NCI-H1694 treated with DMSO at 0.1 percent for 48 hours (cell line): Measurements from ENCODE around the gene PRKD1.
"Not testable (repeated sequence)": the region's sequence is repeated elsewhere in the genome, so short reads cannot be mapped to it uniquely, and the experiment has no call there.

Experiments used
- DNase-seq: peaks from one replicate; lab custom pipeline; 2025; lab: John Stamatoyannopoulos, UW

The PRKD1 gene

DNA sequence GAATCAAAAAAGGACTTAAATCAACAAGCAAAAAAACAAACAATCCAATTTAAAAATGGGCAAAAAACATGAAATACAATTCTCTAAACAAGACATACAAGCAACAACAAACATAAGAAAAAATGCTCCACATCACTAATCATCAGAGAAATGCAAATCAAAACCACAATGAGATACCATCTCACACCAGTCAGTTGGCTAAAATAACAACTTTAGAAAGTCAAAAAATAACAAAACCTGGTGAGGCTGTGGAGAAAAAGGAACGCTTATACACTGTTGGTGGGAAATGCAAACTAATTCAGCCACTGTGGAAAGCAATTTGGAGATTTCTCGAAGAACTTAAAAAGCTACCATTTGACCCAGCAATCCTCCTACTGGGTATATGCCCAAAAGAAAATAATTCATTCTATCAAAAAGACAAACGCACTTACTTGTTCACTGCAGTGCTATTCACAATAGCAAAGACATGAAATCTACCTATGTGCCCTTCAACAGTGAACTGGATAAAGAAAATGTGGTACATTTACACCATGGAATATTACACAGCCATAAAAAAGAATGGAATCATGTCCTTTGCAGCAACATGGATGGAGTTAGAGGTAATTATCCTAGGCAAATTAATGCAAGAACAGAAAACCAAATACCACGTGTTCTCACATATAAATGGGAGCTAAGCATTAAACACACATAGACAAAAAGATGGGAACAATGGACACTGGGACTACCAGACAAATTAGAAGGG is 26.9 kb downstream of the PRKD1 start:
- no peak for DNase-seq

DNA sequence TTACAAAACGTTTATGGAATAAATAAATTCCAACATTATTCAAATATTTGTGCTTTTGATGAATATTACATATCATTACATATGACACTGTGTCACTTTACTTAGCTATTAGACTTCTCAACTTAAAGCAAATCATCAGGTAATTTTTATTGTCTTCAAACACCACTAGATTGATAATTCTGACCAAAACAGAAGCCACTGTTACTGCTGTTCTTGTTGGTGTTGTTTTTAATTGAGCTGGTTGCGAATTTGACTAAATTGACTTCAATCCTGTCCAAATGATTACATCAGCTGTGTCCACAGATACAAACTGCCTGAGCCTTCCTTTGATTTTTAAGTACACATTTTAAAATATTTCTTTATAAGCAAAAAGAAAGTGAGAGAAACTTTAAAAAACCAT is 29.2 kb downstream of the PRKD1 start:
- no peak for DNase-seq

DNA sequence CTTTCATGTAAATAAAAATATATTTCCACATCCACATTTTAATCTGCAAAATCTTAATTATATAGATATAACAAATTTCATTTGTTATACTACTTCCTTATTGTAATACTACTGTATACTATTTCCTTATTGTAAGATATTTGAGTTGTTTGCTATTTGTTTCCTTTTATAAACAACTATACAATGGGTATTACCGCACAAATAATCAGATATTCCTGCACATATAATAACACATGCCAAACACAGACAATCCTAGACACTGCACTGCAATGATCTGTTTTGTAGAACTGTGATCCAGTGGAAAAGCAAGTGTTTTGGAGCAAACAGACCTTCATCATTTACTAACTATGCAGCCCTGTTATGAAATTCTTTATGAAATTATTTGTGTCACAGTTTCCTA is 30.5 kb downstream of the PRKD1 start:
- DNase-seq, result no peak

DNA sequence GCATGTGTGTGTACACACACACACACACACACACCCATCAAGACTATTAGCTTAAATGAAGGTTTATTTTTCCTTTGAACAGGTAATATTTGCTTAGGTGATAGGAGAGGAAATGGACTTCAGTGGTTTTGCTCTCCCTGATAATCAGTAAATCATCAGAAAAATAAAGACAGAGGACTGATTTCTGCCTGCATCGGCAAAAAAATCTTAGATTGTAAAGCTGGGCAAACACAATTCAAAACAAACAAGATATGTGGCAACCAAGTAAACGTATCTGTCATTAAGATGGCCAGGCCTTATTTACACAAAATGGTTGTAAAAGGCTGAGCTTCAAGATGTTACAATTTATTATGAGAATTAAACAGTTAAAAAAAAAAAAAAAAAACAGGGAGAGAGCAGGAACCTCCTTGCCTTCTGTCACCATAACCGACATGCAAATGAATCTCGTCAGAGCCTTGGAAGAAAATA is 31.3 kb downstream of the PRKD1 start:
- peak; percentile 10 for DNase-seq

GRCh38 chr14:29895591-29896083 is 32.0 kb downstream of the PRKD1 start:
- no peak for DNase-seq

DNA sequence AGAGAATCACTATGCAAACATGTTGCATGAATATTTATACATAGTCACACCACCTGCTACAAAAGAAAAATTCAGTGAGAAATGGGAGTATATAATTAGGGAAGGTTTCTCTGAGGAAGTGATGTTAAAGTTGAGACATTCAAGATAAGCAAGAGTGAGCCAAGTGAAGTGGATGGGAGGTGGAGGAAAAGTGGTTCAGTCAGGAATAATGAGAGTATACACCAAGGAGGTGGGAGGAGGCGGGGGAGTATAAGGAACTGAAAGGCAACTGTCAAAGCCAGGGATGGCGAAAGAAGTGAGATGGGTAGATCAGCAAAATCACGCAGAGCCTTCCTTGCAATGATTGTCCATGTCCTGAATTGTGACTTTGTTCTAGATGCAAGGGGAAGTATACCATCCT is 33.7 kb downstream of the PRKD1 start:
- DNase-seq, result no peak

DNA sequence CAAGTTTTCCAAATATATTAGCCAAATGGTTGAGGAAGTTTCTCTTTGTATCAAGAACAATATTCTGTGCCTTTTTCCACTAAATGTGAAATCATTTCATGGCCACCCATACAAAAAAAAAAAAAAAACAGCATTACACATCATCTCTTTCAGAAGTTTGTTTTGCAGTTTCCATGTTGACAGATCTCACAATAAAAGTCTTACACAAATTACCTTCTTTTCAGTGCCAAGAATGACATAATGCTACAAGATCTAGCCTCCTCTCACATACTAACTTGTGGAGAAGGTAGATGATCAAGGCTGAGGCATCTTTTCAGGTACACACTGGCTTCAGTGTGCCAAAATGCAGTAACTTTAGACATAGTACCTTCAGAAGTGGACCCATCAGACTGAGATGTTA is 35.3 kb downstream of the PRKD1 start:
- no peak for DNase-seq

DNA sequence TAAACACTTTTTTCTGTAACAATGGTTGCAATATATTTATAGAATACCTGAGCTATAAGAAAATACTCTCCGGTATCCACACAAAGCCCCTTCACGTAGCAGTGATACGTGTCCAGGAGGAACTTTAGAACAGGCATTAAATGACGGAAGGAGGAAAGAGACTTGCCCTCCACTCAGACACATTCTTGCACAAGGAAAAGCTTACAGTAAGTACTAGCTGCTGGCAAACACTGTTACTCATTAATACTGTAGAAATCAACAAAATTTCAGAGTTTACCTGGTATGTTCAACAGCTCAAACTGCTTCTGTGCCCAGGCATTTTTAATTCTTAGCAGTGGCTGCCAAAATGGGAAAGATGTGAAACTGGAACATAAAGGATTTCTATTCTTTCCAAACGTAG is 41.7 kb downstream of the PRKD1 start:
- no peak for DNase-seq

DNA sequence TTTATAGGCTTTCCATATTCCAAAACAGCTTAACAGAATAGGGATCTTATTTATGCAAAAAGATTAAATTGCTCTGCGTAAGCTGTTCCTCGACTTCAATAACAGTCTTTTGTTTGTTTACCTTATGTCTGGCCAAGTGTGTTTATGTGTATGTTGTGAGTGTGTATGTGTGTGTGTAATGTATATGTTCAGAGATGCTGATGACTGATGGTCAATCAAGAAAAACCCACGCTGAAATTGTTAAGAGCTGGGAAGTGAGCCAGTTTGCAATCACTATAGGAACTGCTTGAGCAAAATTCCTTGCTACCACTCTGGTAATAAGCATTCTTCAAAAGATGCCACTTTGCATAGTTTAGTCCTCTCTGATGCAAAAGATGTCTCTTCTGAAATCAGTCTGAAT is 59.6 kb downstream of the PRKD1 start:
- no peak for DNase-seq

GRCh38 chr14:29865299-29865698 is 62.3 kb downstream of the PRKD1 start:
- DNase-seq, result peak; percentile 46

DNA sequence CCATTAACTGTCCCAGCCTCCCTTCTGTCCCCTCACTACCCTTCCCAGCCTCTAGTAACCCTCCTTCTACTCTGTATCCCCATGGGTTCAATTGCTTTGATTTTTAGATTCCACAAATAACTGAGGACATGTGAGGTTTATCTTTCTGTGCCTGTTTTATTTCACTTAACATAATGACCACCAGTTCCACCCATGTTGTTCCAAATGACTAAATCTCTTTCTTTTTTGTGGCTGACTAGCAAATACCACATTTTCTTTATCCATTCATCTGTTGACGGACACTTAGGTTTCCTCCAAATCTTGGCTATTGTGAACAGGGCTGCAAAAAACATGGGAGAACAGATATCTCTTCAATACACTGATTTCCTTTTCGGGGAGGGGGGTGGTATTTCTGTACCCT is 65.7 kb downstream of the PRKD1 start:
- no peak for DNase-seq

DNA sequence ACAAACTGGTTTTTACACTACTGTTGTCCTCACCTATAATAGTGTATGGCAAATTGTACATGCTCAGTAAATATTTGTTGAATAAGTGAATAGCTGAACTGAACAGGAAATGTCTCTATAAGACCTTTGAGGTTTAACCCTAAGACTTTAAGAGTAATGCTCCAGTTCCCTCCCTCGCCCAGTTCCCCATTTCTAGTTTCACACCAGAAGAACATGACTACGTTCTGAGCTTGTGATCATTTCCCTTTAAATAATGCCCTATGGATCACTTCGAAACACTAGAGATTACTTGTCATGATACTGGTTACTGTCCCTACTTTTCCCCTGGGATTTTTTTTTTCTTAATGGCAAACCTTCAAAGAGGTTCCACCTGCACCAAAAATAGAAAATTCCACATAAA is 69.3 kb downstream of the PRKD1 start:
- DNase-seq, result no peak

- no peak for DNase-seq
These were observed 70.1 kb downstream of the PRKD1 start for GRCh38 chr14:29857551-29857950.

- no peak for DNase-seq
These were observed 71.1 kb downstream of the PRKD1 start for GRCh38 chr14:29856516-29856915.

GRCh38 chr14:29853691-29854090 is 74.0 kb downstream of the PRKD1 start:
- not testable (repeated sequence) for DNase-seq

DNA sequence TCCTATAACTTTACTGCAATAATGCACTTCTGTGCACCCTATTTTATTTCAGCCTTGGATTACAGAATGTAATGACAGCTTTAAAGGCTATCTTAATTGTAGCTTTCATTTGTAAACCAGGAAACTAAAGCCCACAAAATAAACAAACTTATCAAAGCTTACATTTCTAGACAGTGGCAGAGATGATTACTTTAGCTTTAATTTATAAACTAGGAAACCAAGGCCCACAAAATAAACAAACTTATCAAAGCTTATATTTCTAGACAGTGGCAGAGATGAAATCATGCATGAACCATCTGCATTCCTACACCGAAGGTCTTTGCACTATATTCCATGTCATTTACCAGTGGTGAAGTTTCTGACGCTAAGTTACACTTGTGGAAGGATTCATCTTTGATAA is 74.4 kb downstream of the PRKD1 start:
- no peak for DNase-seq

DNA sequence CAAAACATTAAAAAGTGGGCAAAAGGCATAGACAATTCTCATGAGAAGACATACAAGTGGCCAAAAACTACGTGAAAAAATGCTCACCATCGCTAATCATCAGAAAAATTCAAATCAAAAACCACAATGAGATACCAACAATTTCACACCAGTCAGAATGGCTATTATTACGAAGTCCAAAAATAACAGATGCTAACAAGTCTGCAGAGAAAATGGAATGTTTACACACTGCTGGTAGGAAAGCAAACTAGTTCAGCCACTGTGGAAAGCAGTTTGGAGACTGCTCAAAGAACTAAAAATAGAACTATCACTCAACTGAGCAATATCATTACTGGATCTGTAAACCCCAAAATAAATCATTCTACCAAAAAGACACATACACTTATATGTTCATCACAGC is 76.2 kb downstream of the PRKD1 start:
- no peak for DNase-seq

GRCh38 chr14:29847056-29847380 is 80.6 kb downstream of the PRKD1 start:
- DNase-seq, result no peak

DNA sequence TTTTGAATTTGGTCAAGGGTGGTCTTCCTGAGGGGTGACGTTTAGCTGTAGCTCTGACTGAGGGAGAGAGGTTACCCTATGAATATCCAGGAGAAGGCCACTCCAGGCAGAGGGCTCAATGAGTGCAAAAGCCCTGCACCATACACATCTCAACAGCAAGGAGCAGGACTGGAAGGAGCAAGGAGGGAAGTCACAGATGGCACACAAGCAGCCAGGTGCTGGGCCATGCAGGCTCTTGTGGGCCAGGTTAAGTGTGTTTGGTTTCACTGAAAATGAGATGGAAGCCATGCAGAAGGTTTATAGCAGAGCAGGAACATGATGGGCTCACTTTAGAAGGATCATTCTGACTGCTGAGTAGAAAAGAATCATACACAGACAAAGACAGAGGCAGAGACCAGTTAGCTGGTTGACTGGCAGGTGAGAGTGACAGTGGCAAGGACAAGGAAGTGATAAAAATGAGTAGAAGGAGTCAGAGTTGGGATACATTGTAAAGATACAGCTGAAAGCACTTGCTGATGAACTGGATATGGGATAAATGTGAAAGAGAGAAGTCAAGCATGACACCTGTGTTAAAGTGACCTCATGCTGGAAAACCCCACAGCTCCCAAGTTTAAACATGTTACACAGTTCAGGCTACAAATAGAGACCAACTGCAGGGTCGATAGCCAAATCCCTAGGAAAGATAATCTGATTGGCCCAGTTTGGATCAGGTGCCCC is 81.2 kb downstream of the PRKD1 start:
- no peak for DNase-seq

- no peak for DNase-seq
These were observed 83.7 kb downstream of the PRKD1 start for GRCh38 chr14:29843981-29844380.

GRCh38 chr14:29842228-29842627 is 85.4 kb downstream of the PRKD1 start:
- DNase-seq, result no peak

DNA sequence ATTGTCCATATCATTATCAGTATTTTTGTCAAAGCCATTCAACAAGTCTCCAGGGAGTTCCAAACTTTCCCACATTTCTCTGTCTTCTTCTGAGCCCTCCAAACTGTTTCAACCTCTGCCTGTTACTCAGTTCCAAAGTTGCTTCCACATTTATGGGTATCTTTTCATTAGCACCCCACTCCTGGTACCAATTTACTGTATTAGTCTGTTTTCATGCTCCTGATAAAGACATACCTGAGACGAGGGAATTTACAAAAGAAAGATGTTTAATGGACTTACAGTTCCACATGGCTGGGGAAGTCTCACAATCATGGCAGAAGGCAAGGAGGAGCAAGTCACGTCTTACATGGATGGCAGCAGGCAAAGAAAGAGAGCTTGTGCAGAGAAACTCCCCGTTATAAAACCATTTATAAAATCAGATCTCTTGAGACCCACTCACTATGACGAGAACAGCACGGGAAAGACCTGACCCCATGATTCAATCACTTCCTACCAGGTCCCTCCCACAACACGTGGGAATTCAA is 87.2 kb downstream of the PRKD1 start:
- DNase-seq, result not testable (repeated sequence)

DNA sequence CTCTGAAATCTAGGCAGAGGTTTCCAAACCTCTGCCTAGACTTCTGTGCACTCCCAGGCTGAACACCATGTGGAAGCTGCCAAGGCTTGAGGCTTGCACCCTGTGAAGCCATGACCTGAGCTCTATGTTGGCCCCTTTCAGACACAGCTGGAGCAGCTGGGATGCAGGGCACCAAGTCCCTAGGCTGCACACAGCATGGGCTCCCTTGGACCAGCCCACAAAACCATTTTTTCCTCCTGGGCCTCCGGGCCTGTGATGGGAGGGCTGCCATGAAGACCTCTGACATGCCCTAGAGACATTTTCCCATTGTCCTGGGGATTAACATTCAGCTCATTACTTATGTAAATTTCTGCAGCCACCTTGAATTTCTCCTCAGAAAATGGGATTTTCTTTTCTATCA is 88.0 kb downstream of the PRKD1 start:
- not testable (repeated sequence) for DNase-seq
